OCI-LY3 (cell line): Measurements from ENCODE around the gene TTC23.

Experiments
- H2AFZ ChIP-seq: fragments of 200-600, 300-600 bp; shearing (Covaris generic); 2 replicates; pipeline ENCODE4 v1.6.0; 2014; ENCODE audit warnings: antibody characterized with exemption, low read depth, low read length
- H3K27ac ChIP-seq: fragments of 200-600, 300-600 bp; sonication (generic); 2 replicates; pipeline ENCODE4 v1.5.1; 2014; ENCODE audit warnings: mild to moderate bottlenecking, low read length, moderate library complexity, mixed read lengths
- H3K27me3 ChIP-seq: fragments of 200-600, 300-600 bp; sonication (generic); 2 replicates; pipeline ENCODE4 v1.6.1; 2014; ENCODE audit warnings: low read depth, low read length, mixed read lengths
- H3K36me3 ChIP-seq: fragments of 200-600, 300-600 bp; sonication (generic); replicated peaks from 2 replicates; pipeline ENCODE3; 2014; ENCODE audit warnings: low read depth, low read length, mixed read lengths
- H3K4me1 ChIP-seq: fragments of 300-600, 200-600 bp; sonication (generic); 2 replicates; pipeline ENCODE4 v1.6.1; 2014; ENCODE audit warnings: low read length, mixed read lengths
- H3K4me2 ChIP-seq: fragments of 200-600, 300-600 bp; sonication (generic); 2 replicates; pipeline ENCODE4 v1.6.1; 2014; ENCODE audit warnings: low read length, mixed read lengths
- H3K4me3 ChIP-seq: fragments of 300-600, 200-600 bp; sonication (generic); 2 replicates; pipeline ENCODE4 v1.5.1; 2014; ENCODE audit warnings: antibody characterized with exemption, mild to moderate bottlenecking, low read length, moderate library complexity
- H3K79me2 ChIP-seq: fragments of 300-600, 200-600 bp; shearing (Covaris generic); 2 replicates; pipeline ENCODE4 v1.6.1; 2014; ENCODE audit warnings: mild to moderate bottlenecking, low read length, mixed read lengths
- H3K9ac ChIP-seq: fragments of 300-600, 200-600 bp; shearing (Covaris generic); 2 replicates; pipeline ENCODE4 v1.6.0; 2014; ENCODE audit warnings: mild to moderate bottlenecking, low read length, moderate library complexity
- H3K9me3 ChIP-seq: fragments of 200-600, 300-600 bp; shearing (Covaris generic); 2 replicates; pipeline ENCODE4 v1.6.1; 2014; ENCODE audit warnings: low read length, mixed read lengths; ENCODE audit not compliant: insufficient read depth
- H4K20me1 ChIP-seq: fragments of 200-600, 300-600 bp; sonication (generic); 2 replicates; pipeline ENCODE4 v1.6.1; 2016; ENCODE audit warnings: low read length, mixed read lengths; ENCODE audit not compliant: insufficient read depth
- EZH2phosphoT487 ChIP-seq: fragments of 200-600 bp; shearing (Covaris generic); IDR thresholded peaks from 2 replicates; pipeline ENCODE4 v1.6.1; 2018; ENCODE audit warnings: antibody characterized with exemption, mixed run types, low read depth
- TF ChIP-seq, protein P1 (sequence below): fragments of 200-600, 300-600 bp; sonication (generic); IDR thresholded peaks from 2 replicates; pipeline ENCODE4 v1.5.1; 2014; ENCODE audit warnings: antibody characterized with exemption, low read length, low read depth

Gene TTC23

DNA sequence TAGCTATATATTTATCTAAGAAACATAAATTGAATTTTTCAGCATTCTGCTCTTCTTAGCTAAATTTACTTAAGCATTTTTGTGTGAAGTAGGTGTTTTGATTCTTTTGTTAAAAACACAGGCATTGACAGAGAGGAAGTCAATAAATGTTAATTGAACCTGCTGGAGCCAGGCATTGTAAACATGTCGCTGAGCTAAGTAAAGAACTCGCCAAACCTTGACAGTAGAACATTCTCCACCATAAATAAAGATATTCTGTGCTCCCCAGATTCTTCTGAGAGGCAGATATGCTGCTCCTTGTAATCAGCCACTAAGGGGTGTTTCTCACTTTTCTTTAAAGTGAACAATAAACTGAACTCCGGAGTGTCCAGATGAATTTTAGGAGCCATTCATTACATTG lies 106.1 kb downstream of the TTC23 start:
- H3K79me2 ChIP-seq = no peaks in the 10 kb centered on the region
- H4K20me1 ChIP-seq = no peaks in the 10 kb centered on the region
- no peak overlapping the region for H3K27ac ChIP-seq
- no peak overlapping the region for H2AFZ ChIP-seq
- H3K4me1 ChIP-seq = no peaks in the 10 kb centered on the region
- H3K36me3 ChIP-seq = no peaks in the 10 kb centered on the region
- H3K27me3 ChIP-seq = peaks cover 14% of the 10 kb centered on the region
- H3K4me3 ChIP-seq = no peak overlapping the region
- TF ChIP-seq, protein P1, sequence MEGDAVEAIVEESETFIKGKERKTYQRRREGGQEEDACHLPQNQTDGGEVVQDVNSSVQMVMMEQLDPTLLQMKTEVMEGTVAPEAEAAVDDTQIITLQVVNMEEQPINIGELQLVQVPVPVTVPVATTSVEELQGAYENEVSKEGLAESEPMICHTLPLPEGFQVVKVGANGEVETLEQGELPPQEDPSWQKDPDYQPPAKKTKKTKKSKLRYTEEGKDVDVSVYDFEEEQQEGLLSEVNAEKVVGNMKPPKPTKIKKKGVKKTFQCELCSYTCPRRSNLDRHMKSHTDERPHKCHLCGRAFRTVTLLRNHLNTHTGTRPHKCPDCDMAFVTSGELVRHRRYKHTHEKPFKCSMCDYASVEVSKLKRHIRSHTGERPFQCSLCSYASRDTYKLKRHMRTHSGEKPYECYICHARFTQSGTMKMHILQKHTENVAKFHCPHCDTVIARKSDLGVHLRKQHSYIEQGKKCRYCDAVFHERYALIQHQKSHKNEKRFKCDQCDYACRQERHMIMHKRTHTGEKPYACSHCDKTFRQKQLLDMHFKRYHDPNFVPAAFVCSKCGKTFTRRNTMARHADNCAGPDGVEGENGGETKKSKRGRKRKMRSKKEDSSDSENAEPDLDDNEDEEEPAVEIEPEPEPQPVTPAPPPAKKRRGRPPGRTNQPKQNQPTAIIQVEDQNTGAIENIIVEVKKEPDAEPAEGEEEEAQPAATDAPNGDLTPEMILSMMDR = no peak
- no peak for TF ChIP-seq EZH2phosphoT487
- H3K9me3 ChIP-seq = no peaks in the 10 kb centered on the region
- no peak overlapping the region for H3K4me2 ChIP-seq
- no peak overlapping the region for H3K9ac ChIP-seq

DNA sequence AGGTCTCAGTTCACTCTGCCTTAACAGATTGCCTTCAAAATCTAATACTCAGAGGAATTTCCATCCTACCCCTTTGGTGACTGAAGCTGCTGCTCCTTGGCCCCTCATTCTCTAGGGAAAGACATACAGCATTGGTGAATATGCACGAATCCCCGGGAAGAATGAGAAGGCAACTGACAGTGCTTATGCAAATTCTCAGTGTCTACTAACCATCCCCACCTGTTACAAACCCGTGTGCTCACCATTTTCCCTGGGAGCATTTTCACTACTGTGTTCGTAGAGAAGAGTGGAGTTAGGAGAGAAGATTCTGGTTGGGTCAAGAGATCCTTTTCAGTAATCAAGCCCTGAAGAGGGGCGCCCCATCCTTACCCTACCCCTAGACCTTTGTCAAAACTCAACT lies 106.8 kb downstream of the TTC23 start:
- TF ChIP-seq EZH2phosphoT487 = no peak
- TF ChIP-seq, protein P1 = no peak
- Histone ChIP-seq H3K36me3 (no peaks in the 10 kb centered on the region), H3K79me2 (no peaks in the 10 kb centered on the region), H3K27ac (no peak overlapping the region), H3K27me3 (peaks cover 14% of the 10 kb centered on the region), H3K4me1 (no peaks in the 10 kb centered on the region), H3K9ac (no peak overlapping the region), H3K4me2 (no peak overlapping the region), H3K4me3 (no peak overlapping the region), H4K20me1 (no peaks in the 10 kb centered on the region), H3K9me3 (no peaks in the 10 kb centered on the region), H2AFZ (no peak overlapping the region)

DNA sequence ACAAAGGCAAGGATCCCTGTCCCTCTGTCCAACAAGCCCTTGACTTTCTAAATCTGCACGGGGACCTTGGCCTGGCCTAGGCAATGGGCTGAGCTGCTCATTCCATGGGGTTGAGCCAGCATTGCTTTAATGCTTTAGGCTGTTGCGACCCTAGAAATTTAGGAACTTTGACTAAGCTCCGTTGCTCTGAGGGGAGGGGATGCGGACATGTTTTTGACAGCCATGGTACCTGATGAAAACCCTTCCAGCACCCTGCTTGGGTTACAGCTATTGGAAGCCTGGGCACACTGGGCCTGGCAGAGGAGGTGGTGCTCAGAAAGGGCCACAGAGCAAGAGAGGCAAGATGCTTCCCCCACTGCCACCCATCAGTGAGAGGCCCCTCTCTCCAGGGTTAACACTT lies 107.4 kb downstream of the TTC23 start:
- H3K9me3 ChIP-seq = no peaks in the 10 kb centered on the region
- no peaks in the 10 kb centered on the region for H3K4me1 ChIP-seq
- no peak overlapping the region for H3K4me2 ChIP-seq
- no peak for TF ChIP-seq EZH2phosphoT487
- TF ChIP-seq, protein P1 = no peak
- peaks cover 14% of the 10 kb centered on the region for H3K27me3 ChIP-seq
- H3K9ac ChIP-seq = no peak overlapping the region
- no peak overlapping the region for H3K4me3 ChIP-seq
- H3K79me2 ChIP-seq = no peaks in the 10 kb centered on the region
- H3K27ac ChIP-seq = no peak overlapping the region
- no peaks in the 10 kb centered on the region for H3K36me3 ChIP-seq
- no peaks in the 10 kb centered on the region for H4K20me1 ChIP-seq
- no peak overlapping the region for H2AFZ ChIP-seq

DNA sequence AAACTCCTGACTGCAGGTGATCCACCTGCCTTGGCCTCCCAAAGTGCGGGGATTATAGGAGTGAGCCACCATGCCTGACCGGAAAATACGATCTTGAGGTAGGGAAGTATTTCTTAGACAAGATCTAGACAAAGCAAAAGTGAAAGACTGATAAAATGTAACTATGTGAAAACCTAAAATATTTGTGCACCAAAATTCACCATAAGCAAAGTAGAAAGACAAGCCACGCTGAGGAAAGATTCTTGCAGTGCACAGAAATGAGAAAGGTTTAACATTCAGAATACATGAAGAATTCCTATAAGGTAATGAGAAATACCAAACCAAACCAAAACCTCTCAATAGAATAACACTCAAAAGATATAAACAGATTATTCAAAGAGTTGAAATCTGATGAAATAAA lies 108.8 kb downstream of the TTC23 start:
- no peak overlapping the region for H3K27ac ChIP-seq
- H3K4me1 ChIP-seq = no peaks in the 10 kb centered on the region
- H4K20me1 ChIP-seq = no peaks in the 10 kb centered on the region
- TF ChIP-seq EZH2phosphoT487 = no peak
- TF ChIP-seq, protein P1 = no peak
- H2AFZ ChIP-seq = no peak overlapping the region
- no peaks in the 10 kb centered on the region for H3K36me3 ChIP-seq
- H3K4me3 ChIP-seq = no peak overlapping the region
- no peak overlapping the region for H3K9ac ChIP-seq
- H3K4me2 ChIP-seq = no peak overlapping the region
- no peaks in the 10 kb centered on the region for H3K79me2 ChIP-seq
- no peaks in the 10 kb centered on the region for H3K9me3 ChIP-seq
- H3K27me3 ChIP-seq = peaks cover 18% of the 10 kb centered on the region
